DMS53 treated with DMSO at 0.1 percent for 48 hours (cell line): Measurements from ENCODE around the gene CDKN2B-AS1.

Experiments used
- DNase-seq: peaks from one replicate; lab custom pipeline; 2025; ENCODE audit not compliant: unreplicated experiment; lab: John Stamatoyannopoulos, UW

Gene CDKN2B-AS1

DNA sequence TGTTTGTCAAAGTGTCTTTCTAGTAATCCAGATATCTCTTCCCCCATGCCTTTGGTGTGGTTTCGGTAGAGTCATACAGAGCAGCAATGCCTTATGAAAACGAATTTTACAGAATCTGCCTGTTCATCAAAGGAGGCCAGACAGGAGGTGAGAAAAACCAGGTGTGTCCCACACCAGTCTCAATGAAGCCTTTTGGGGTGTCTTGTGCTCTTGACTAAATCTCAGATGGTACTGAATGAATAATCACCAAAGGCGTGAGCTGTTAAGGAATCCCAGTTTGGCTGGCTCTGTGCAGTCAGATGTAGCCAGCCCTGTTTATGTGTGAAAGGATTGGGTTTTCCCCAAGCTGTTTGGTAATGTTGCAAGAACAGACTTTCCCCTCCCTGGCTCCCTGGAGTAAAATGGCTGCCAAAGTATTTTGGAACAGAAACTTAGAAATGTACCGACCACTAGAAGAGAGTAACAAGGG, 85.3 kb downstream of the CDKN2B-AS1 start:
- no peak for DNase-seq

DNA sequence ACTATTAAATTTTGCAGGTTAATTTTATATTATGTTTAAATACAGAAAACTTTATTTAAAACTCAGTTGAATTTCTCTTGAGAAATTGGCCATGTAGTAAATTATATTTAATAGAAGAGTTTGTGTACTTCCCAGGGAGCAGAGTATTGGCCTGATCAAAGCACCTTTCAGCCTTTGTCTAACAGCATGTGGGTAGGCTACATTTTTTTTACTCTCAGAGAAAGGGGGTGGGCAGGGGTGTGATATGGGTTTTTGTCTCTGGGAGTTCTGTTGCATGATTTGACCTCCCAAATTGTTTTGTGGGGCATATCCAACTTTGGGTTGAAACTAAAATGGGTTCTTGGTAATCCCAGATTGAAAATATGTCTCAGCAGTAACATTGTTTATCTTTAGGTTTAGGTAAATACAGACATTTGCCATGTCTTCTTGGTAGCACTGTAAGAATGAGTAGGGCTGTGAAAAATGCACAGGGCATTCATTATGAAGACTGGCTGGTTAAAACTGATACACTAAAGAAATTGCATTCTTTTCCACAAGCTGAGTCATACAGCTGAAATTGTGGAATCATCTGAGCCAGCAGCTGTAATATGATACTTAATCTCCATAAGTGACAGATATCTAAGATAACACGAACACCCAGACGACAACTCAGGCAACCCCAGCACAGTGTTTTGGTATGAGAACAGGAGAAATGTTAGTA, 89.9 kb downstream of the CDKN2B-AS1 start:
- peak; percentile 29 for DNase-seq

- no peak for DNase-seq
Measured at GRCh38 chr9:22088053-22088716, 93.6 kb downstream of the CDKN2B-AS1 start.

GRCh38 chr9:22088717-22089061, 94.1 kb downstream of the CDKN2B-AS1 start:
- DNase-seq = no peak

GRCh38 chr9:22097707-22098106, 103.1 kb downstream of the CDKN2B-AS1 start:
- DNase-seq = no peak

- no peak for DNase-seq
Measured at GRCh38 chr9:22098643-22099332, 104.2 kb downstream of the CDKN2B-AS1 start.

- DNase-seq = no peak
Measured at GRCh38 chr9:22100626-22101025, 106.0 kb downstream of the CDKN2B-AS1 start.

DNA sequence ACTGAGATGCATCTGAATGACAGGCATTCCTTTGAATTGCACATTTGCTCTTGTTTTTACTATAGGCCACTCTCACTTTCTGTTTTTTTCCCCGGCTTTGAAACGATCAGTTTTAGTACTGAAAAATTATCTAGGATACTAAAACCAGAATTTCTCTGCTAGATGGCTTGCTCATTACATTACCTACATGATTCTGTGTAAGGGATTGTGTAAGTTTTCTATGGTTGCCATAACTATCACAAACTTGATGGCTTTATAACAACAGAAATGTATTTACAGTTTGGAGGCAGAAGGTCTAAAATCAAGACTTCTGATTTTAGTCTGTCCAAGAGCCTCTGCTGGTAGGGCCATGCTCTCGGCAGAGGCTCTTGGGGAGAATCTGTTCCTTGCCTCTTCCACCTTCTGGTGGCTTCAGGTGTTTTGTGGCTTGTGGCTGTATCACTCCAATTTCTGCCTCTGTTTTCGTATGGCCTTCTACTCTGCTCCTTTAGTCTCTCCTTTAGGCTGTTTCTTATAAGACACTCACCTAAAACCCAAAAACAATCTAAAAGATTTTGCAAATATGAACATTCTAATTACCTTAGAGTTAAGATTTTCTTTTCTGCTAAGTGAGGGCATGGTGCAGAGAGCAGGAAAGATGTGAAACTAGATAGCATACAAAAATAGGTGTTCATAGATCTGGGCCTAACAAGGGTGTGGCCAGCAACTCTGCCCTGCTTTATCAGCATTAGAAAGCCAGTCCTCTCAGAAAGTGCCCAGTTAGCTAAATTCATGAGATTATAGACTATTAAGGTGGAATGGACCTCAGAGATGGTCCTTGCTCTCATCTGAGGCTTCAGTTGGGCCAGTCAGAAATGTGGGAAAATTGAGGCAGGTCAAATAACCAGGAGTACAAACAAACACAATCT, 107.8 kb downstream of the CDKN2B-AS1 start:
- DNase-seq = no peak

DNA sequence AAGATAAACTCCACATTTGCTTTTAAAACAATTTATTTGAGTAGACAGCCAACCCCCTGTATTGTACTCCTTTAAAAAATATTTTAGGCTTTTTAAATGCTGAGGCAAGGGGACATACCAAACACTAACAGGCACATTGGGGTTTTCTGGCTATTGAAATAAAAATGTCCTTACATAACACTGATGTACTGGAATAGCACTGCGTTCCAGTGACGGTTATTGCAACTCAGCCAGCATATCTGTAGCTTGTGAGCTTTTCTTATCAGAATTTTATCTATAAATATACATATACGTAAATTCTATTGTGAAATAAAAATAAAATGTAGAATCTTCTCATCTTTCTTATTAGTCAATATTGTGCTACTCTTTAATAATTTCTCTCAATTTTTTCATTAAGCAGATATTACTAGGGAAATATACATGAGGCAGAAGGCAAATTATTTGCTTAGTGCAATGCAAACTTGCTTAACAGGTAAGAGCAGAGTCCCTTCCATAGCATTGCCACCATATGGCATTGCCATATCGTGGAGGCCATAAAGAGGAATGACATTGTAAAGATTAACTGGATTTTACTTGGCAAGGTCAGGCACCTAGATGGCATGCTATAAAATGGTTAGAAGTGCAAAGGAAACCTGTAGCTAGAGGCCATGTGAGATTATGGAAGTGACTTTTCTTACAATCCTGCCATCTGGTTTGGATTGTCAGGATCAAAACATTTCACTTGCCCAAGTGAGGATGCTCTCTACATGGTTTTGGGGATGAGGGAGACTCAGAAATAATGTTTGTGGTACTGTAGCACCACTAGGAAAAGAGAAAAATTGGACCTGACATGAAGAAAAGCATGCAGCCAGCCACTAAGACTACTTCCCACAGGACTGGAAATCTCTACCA, 109.3 kb downstream of the CDKN2B-AS1 start:
- no peak for DNase-seq

DNA sequence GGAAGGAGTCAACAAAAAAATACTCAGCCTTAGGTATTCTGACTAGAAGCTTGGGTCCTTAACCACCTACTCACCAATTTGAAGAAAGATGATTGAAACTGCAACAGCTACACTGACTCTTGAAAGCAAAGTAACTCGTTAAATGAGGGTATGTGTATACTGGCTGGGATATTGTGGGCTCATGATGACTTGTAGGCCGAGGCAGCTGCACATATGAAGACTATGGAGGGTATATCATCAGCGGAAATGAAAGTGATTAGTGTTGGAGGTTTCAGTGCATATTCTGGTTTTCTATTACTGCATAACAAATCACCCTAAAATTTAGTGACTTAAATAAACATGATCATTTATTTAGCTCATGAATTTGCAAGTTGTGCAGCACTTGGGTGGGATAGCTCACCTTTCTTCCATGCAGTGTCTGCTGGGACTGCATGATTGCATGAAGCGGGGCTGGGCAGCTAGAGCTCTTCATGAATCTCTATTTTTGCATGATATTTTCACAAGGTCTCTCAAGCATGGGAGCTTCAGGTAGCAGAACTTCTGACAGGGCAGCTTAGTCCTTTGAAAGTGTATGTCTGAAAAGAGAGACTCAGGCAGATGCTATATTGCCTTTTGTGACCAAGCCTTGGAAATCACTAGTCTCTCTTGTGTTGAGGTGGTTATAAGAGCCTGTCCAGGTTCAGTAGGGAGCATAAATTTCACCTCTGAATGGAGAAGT, 110.6 kb downstream of the CDKN2B-AS1 start:
- no peak for DNase-seq

- DNase-seq = no peak
Measured at GRCh38 chr9:22107202-22108045, 112.8 kb downstream of the CDKN2B-AS1 start.

DNA sequence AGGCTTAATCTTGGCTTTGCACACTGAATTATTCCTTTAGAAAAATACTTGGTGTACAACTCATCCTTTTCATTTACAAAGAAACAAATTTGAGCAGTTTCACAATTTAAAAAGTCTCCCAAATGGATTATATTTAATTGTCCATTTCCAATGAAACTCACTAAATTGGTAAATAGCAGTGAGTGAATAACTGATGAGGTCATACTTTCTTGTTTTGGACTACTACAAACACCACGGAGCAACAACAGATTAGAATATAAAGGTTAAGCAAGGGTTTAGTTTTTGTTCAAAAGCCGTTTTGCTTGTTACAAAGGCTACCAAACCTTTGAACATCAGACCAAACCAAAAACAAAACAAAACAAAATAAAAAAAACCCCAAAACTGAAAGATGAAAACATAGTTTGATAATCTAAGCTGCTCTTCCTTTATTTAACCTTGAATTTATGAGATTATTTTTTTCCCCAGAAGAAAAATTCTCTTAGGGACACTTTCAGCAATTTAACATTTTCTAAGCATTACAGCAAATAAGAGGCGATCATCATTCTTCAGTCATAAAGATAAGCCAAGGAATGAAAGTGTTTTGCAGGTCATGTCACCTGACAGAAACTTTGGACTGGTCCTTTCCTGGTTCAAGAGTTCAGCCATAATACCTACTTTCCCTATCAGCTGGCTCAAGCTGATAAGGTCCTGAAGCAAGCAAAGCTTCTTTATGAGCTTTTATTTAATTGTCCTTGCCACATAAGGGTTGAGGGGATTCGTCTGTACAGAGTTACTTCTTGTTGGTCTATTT, 114.2 kb downstream of the CDKN2B-AS1 start:
- no peak for DNase-seq

DNA sequence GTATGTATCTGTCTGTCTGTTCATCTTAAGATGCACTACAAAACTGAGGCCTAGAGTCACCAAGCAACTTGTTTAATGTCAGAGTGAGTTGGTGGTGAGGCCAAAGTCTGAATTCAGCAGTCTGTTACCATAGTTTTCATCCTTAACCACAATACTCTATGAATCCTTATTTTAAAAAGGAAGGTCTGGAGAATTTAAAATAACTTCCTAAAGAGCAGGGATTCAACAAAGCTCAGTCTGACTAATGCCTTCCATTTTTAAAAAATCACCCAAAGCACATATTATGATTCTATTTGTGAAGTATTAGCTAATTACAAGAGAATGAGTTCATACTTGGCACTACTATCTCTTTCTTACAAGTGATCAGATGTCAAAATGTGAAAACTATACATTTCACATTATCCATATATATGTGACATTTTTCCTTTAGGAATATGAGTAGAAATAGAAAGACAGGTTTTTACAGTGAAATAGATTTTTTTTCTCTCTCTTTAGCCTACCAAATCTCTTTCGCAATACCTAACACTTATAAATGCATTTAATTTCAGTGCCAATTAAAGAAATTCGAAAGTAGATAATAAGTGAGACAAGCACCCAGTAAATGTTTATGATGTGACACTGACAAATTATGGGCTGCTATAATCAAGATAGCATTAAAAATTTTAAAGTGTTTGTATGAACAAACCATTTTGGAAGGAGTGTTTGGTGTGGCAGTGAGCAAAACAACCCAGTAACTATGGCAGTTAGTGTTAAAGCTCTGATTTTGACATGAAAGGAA, 116.8 kb downstream of the CDKN2B-AS1 start:
- no peak for DNase-seq

GRCh38 chr9:22111954-22112247, 117.3 kb downstream of the CDKN2B-AS1 start:
- no peak for DNase-seq

- DNase-seq = no peak
Measured at GRCh38 chr9:22112870-22113821, 118.6 kb downstream of the CDKN2B-AS1 start.

GRCh38 chr9:22114956-22115355, 120.4 kb downstream of the CDKN2B-AS1 start:
- DNase-seq = no peak
